DMS114 treated with DMSO at 0.1 percent for 48 hours (cell line): ENCODE results near the gene FAM120A.

Experiments
- DNase-seq: peaks from one replicate; lab custom pipeline; 2025; ENCODE audit not compliant: unreplicated experiment; lab: John Stamatoyannopoulos, UW

FAM120A gene

GRCh38 chr9:93577078-93577974 lies 125.8 kb downstream of the FAM120A start:
- DNase-seq: no peak

GRCh38 chr9:93577975-93578682 lies 126.6 kb downstream of the FAM120A start:
- no peak for DNase-seq

GRCh38 chr9:93578844-93579243 lies 127.4 kb downstream of the FAM120A start:
- DNase-seq: no peak

GRCh38 chr9:93579711-93580516 lies 128.4 kb downstream of the FAM120A start:
- DNase-seq: no peak

- no peak for DNase-seq
Observed at GRCh38 chr9:93580654-93581380, 129.3 kb downstream of the FAM120A start.

- no peak for DNase-seq
Observed at GRCh38 chr9:93582115-93582514, 130.6 kb downstream of the FAM120A start.

- DNase-seq: no peak
Observed at GRCh38 chr9:93582550-93582949, 131.1 kb downstream of the FAM120A start.

GRCh38 chr9:93585259-93585658 lies 133.8 kb downstream of the FAM120A start:
- DNase-seq: no peak

- no peak for DNase-seq
Observed at GRCh38 chr9:93585695-93586094, 134.2 kb downstream of the FAM120A start.

GRCh38 chr9:93586290-93587057 lies 135.0 kb downstream of the FAM120A start:
- DNase-seq: no peak

- DNase-seq: no peak
Observed at GRCh38 chr9:93587284-93587650, 135.8 kb downstream of the FAM120A start.

GRCh38 chr9:93587651-93588347 lies 136.3 kb downstream of the FAM120A start:
- DNase-seq: no peak

GRCh38 chr9:93588641-93589609 lies 137.4 kb downstream of the FAM120A start:
- DNase-seq: no peak

- DNase-seq: no peak
Observed at GRCh38 chr9:93589688-93590087, 138.2 kb downstream of the FAM120A start.

- DNase-seq: no peak
Observed at GRCh38 chr9:93590609-93591234, 139.2 kb downstream of the FAM120A start.

GRCh38 chr9:93591301-93592007 lies 140.0 kb downstream of the FAM120A start:
- DNase-seq: no peak

GRCh38 chr9:93592008-93592642 lies 140.6 kb downstream of the FAM120A start:
- DNase-seq: no peak
